Natural killer cell treated with Interleukin-12 subunit alpha and Interleukin-12 subunit beta and Interleukin-15 and Interleukin-18, amount 100 ng/mL, for 72 hours (primary cell): ENCODE measurements around the gene ZSCAN26. TPM values are rescaled to one million over a fixed set of nuclear protein-coding genes. Genes with fewer than 3 reads are reported as not detected.
"Not testable (repeated sequence)": the region's sequence is repeated elsewhere in the genome, so short reads cannot be mapped to it uniquely, and the experiment has no call there.

Experiments
- ATAC-seq, 2 donors: fragments of 150-1000 bp; cut with Tn5 transposase in 1 of 2; sonication (Bioruptor Pico), chemical (Tn5 transposase) in 1 of 2; 2 replicates each; pipeline ENCODE4 v1.10.0; 2021
- DNase-seq: peaks from one replicate; pipeline ENCODE4 v3.0.0; 2022; ENCODE audit warnings: low spot score
- H3K27ac Mint-ChIP-seq, 2 donors: 1 replicate in 1 of 2; 2 replicates in 1 of 2; pipeline ENCODE4 v1.8.0; 2022; ENCODE audit warnings: mixed read lengths in 2 of 2, mild to moderate bottlenecking in 1 of 2, moderate library complexity in 1 of 2
- H3K27me3 Mint-ChIP-seq, 2 donors: 1 replicate in 1 of 2; 2 replicates in 1 of 2; pipeline ENCODE4 v1.8.0; 2022; ENCODE audit warnings: mixed read lengths in 2 of 2
- H3K36me3 Mint-ChIP-seq: one replicate; pipeline ENCODE4 v1.8.0; 2022; ENCODE audit warnings: mixed read lengths
- H3K4me1 Mint-ChIP-seq, 2 donors: 1 replicate in 1 of 2; 2 replicates in 1 of 2; pipeline ENCODE4 v1.8.0; 2022; ENCODE audit warnings: low read depth in 2 of 2, mixed read lengths in 2 of 2, mild to moderate bottlenecking in 1 of 2
- H3K4me3 Mint-ChIP-seq: one replicate; pipeline ENCODE4 v1.8.0; 2022; ENCODE audit warnings: mixed read lengths
- H3K9me3 Mint-ChIP-seq: 2 replicates; pipeline ENCODE4 v1.8.0; 2022; ENCODE audit warnings: mixed read lengths
- total RNA-seq, 2 donors: library from RNA; stranded (reverse); gene quantifications; one replicate each; pipeline ENCODE4 v1.2.3, GENCODE V29; 2022

Gene ZSCAN26
- total RNA-seq, 2 donors from 2014 or later = 6.7 to 8.3 TPM

- Mint-ChIP-seq H3K36me3 (peaks cover 7% of the 10 kb centered on the region), H3K4me3 (no peak overlapping the region), H3K27ac (no peak overlapping the region), H3K4me1 (no peaks in the 10 kb centered on the region), H3K27me3 (peaks cover 32 to 55% of the 10 kb centered on the region in 2 donors), H3K9me3 (no peaks in the 10 kb centered on the region)
- no peak for ATAC-seq
- no peak for DNase-seq
Measured at GRCh38 chr6:28312939-28313338, 46.0 kb downstream of the ZSCAN26 start.

- H3K27me3 Mint-ChIP-seq = peaks cover 15 to 34% of the 10 kb centered on the region in 2 donors
- no peak overlapping the region for H3K27ac Mint-ChIP-seq
- ATAC-seq = no peak
- H3K4me3 Mint-ChIP-seq = no peak overlapping the region
- no peaks in the 10 kb centered on the region for H3K9me3 Mint-ChIP-seq
- no peak for DNase-seq
- H3K36me3 Mint-ChIP-seq = no peaks in the 10 kb centered on the region
- H3K4me1 Mint-ChIP-seq = no peaks in the 10 kb centered on the region
Measured at GRCh38 chr6:28315628-28316027, 48.7 kb downstream of the ZSCAN26 start.

- DNase-seq, H3K27ac Mint-ChIP-seq, H3K4me1 Mint-ChIP-seq, H3K4me3 Mint-ChIP-seq, ATAC-seq, H3K36me3 Mint-ChIP-seq, H3K9me3 Mint-ChIP-seq: not testable (repeated sequence)
- peaks cover 7 to 38% of the 10 kb centered on the region in 2 donors for H3K27me3 Mint-ChIP-seq
Measured at GRCh38 chr6:28317866-28318265, 50.9 kb downstream of the ZSCAN26 start.

- peaks cover 13 to 26% of the 10 kb centered on the region in 2 donors for H3K27me3 Mint-ChIP-seq
- ATAC-seq (no peak), DNase-seq (no peak)
- H3K27ac Mint-ChIP-seq = no peak overlapping the region
- no peaks in the 10 kb centered on the region for H3K4me1 Mint-ChIP-seq
- H3K36me3 Mint-ChIP-seq = peaks cover 17% of the 10 kb centered on the region
- H3K4me3 Mint-ChIP-seq = no peak overlapping the region
- peaks cover 10% of the 10 kb centered on the region for H3K9me3 Mint-ChIP-seq
Measured at GRCh38 chr6:28322661-28323060, 55.7 kb downstream of the ZSCAN26 start.

- H3K27me3 Mint-ChIP-seq = peaks cover 13 to 26% of the 10 kb centered on the region in 2 donors
- peaks cover 14% of the 10 kb centered on the region for H3K9me3 Mint-ChIP-seq
- no peak overlapping the region for H3K4me3 Mint-ChIP-seq
- no peaks in the 10 kb centered on the region for H3K4me1 Mint-ChIP-seq
- DNase-seq (no peak), ATAC-seq (no peak)
- peaks cover 25% of the 10 kb centered on the region for H3K36me3 Mint-ChIP-seq
- no peak overlapping the region for H3K27ac Mint-ChIP-seq
Measured at GRCh38 chr6:28323813-28324424, 57.0 kb downstream of the ZSCAN26 start.

GRCh38 chr6:28326371-28326948 is 59.5 kb downstream of the ZSCAN26 start:
- Mint-ChIP-seq H3K4me1 (no peaks in the 10 kb centered on the region), H3K27me3 (peaks cover 11 to 19% of the 10 kb centered on the region in 2 donors), H3K4me3 (no peak overlapping the region), H3K27ac (no peak overlapping the region), H3K36me3 (peaks cover 28% of the 10 kb centered on the region), H3K9me3 (peaks cover 16% of the 10 kb centered on the region)
- ATAC-seq = no peak
- no peak for DNase-seq

Other genes with a start within 250 kb of the ZSCAN26 start
- under 1 TPM; 0.48 to 0.59 TPM for gene ZNF165, start 186.6 kb upstream of the ZSCAN26 start, total RNA-seq
- gene ZSCAN16, start 142.5 kb upstream of the ZSCAN26 start, total RNA-seq = 1 to 10 TPM; 5.8 to 6.0 TPM
- gene ZKSCAN8, start 125.3 kb upstream of the ZSCAN26 start, total RNA-seq = 10 to 100 TPM; 18.2 to 20.0 TPM
- gene ZSCAN9, start 41.9 kb upstream of the ZSCAN26 start, total RNA-seq = 10 to 100 TPM; 12.6 to 13.1 TPM
- 1 to 10 TPM; 3.3 to 4.7 TPM for gene ZKSCAN4, start 14.9 kb upstream of the ZSCAN26 start, total RNA-seq
- under 1 TPM in 1 of 2 donors, not detected in 1; 0.45 TPM for gene NKAPL, start 7.8 kb upstream of the ZSCAN26 start, total RNA-seq
- 1 to 10 TPM; 1.6 to 2.6 TPM for gene PGBD1, start 14.4 kb downstream of the ZSCAN26 start, total RNA-seq
- gene ZSCAN31, start 69.0 kb downstream of the ZSCAN26 start, total RNA-seq = 1 to 10 TPM in 1 of 2 donors, under 1 TPM in 1; 0.40 to 2.0 TPM
- gene ZKSCAN3, start 82.8 kb downstream of the ZSCAN26 start, total RNA-seq = 1 to 10 TPM; 3.1 to 4.6 TPM
- 1 to 10 TPM; 6.9 to 9.9 TPM for gene ZSCAN12, start 132.6 kb downstream of the ZSCAN26 start, total RNA-seq
- gene ZSCAN23, start 176.3 kb downstream of the ZSCAN26 start, total RNA-seq = 1 to 10 TPM in 1 of 2 donors, under 1 TPM in 1; 0.40 to 1.5 TPM
- gene GPX6, start 248.7 kb downstream of the ZSCAN26 start, total RNA-seq = not detected